Stomach (tissue), 4 donors: ENCODE measurements around the gene TRAPPC6A.

Experiments
- CTCF ChIP-seq, 7 experiments: fragments of 450-650 bp in 4 of 7; fragments of 200-600 bp in 3 of 7; sonication (generic) in 3 of 7; IDR thresholded peaks; one replicate each; pipeline ENCODE4 v1.5.1; 2016 to 2019; ENCODE audit warnings: antibody characterized with exemption in 7 of 7, control low read depth in 2 of 7, mild to moderate bottlenecking in 1 of 7
- EP300 ChIP-seq: sonication (generic); formaldehyde crosslinking; IDR thresholded peaks from one replicate; pipeline ENCODE4 v1.6.1; 2017; ENCODE audit warnings: antibody characterized with exemption
- POLR2A ChIP-seq, 4 donors: fragments of 450-650 bp; IDR thresholded peaks; one replicate each; pipeline ENCODE4 v1.6.1; 2016; ENCODE audit warnings: antibody characterized with exemption in 4 of 4, control low read depth in 2 of 4, mild to moderate bottlenecking in 1 of 4, moderate library complexity in 1 of 4
- POLR2AphosphoS5 ChIP-seq, 3 donors: sonication (generic); formaldehyde crosslinking; IDR thresholded peaks; one replicate each; pipeline ENCODE4 v1.6.1; 2016; ENCODE audit warnings: antibody characterized with exemption in 3 of 3

- no peak for TF ChIP-seq POLR2AphosphoS5 (IDR thresholded peaks at IDR 0.05)
- TF ChIP-seq CTCF (IDR thresholded peaks at IDR 0.05), result no peak
- TF ChIP-seq POLR2A (IDR thresholded peaks at IDR 0.05), result no peak
- no peak for TF ChIP-seq EP300
Measured at GRCh38 chr19:45147835-45148676, 30.0 kb downstream of the TRAPPC6A start.
